Activated naive CD4-positive, alpha-beta T cell treated with Interleukin-2 at 50 U/mL for 16 hours (primary cell): ENCODE results near the gene CPNE7.

Source experiments
- DNase-seq: peaks from one replicate; pipeline ENCODE4 v3.0.0-alpha.2; 2020

The CPNE7 gene

DNA sequence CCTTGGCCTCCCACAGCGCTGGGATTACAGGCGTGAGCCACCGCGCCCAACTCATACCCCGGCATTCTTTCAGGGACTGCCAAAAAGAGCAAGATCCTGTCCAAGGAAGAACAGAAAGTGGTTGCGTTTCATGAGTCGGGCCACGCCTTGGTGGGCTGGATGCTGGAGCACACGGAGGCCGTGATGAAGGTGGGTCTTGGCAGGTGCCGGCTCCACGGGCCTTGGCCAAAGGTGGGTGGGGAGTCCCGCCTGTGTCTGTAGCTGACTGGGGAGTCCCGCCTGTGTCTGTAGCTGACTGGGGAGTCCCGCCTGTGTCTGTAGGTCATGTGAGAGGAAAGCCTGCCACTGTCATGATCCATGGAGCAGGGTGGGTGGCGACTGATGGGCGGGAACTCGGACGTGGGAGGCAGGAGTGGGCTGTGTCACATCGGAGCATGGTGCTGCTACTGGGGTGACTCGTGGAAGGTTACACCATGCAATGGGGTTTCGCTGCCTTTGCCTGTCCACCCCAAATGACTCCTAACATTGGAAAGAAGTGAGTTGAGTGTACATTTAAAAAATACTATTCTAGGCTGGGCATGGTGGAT lies 25.0 kb upstream of the CPNE7 start:
- DNase-seq, result no peak

DNA sequence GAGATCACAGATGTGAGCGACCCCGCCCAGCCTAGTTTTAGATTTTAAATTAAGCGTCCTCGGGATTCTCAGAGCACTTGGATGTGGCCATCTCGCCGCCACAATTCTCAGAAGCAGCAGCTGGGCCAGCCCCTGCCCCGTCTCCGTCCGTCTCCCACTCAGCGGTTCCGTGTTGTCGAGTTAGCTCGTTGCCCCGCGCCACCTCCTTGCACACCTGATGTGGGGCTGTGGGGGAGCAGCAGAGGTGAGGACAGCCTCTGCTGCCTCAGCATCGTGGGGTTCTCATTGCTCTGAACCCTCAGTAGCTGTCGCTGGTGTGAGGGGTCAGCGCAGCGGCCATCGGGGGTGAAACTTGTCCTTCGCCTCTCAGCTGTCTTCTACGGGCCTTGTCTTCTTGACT lies 23.2 kb upstream of the CPNE7 start:
- DNase-seq, result no peak

DNA sequence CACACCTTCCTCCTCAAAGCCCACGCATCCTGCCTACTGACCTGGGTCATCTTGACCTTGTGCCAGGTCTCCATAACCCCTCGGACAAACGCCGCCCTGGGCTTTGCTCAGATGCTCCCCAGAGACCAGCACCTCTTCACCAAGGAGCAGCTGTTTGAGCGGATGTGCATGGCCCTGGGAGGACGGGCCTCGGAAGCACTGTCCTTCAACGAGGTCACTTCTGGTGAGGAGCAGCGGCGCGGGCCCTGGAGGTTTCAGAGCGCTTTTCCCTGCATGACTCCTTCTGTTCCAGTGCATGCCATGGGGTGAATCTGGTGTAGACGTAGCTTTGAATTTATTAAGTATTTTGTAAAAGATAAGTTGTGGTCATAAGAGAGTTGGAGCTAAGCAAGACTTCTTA lies 22.6 kb upstream of the CPNE7 start:
- DNase-seq, result no peak

DNA sequence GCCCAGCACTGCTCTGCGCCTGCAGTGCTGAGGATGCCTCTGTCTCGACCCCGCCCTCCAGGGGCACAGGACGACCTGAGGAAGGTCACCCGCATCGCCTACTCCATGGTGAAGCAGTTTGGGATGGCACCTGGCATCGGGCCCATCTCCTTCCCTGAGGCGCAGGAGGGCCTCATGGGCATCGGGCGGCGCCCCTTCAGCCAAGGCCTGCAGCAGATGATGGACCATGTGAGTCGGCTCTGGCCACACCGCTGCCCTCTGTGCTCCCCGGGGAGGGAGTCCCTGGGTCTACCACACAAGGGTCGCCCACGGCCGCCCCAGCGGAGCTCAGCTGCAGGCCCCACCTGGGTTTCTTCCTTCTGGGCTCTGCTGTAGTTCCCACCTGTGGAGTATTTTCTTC lies 21.8 kb upstream of the CPNE7 start:
- no peak for DNase-seq

DNA sequence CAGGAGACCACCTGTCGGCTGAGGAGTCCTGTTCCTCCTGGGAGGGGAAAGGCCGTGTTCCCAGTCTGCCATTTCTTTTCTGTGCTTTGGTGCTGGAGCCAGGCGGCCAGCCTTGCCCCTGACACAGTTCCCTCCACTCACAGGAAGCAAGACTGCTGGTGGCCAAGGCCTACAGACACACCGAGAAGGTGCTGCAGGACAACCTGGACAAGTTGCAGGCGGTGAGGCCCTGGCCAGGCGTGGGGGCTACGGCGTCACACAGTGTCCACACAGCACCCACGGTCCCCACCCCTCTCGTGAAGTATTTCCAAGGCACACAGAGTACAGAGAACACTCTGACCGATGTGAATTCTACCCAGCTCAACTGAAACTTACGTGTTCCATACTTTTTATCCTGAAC lies 21.2 kb upstream of the CPNE7 start:
- no peak for DNase-seq

DNA sequence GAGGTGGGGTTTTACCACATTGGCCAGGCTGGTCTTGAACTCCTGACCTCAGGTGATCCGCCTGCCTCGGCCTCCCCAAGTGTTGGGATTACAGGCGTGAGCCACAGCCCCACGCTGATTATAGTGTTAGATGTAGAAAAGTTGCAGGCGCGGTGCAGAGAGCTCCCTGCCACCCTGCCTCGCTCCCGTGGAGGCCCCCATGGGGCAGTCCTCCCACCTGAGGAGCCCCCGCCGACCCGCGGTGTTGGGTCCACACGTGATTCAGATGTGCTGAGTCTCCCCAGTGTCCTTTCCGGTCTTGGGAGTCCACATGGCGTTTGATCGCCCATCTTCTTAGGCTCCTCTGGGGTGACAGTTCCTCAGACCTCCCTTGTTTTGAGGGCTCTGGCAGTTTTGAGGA lies 20.3 kb upstream of the CPNE7 start:
- DNase-seq, result no peak

DNA sequence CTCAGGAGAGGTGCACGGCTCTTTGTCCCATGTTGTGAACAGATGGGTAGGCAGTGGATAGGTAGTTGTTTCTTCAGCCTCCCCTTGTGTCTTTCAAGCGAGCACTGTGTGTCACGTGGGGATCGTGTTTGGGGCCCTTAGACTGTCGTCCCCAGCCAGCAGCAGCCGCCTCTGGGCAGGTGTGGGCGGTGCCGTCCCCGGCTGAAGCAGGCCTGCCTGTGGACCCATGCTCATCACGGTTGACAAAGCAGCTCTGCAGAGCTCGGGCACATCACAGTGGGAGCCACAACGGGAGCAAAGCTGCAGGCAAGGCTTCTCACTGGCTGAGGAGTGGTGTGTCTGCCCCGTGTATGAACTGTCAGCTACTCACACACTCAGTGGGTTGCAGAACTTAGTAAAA lies 19.8 kb upstream of the CPNE7 start:
- no peak for DNase-seq

DNA sequence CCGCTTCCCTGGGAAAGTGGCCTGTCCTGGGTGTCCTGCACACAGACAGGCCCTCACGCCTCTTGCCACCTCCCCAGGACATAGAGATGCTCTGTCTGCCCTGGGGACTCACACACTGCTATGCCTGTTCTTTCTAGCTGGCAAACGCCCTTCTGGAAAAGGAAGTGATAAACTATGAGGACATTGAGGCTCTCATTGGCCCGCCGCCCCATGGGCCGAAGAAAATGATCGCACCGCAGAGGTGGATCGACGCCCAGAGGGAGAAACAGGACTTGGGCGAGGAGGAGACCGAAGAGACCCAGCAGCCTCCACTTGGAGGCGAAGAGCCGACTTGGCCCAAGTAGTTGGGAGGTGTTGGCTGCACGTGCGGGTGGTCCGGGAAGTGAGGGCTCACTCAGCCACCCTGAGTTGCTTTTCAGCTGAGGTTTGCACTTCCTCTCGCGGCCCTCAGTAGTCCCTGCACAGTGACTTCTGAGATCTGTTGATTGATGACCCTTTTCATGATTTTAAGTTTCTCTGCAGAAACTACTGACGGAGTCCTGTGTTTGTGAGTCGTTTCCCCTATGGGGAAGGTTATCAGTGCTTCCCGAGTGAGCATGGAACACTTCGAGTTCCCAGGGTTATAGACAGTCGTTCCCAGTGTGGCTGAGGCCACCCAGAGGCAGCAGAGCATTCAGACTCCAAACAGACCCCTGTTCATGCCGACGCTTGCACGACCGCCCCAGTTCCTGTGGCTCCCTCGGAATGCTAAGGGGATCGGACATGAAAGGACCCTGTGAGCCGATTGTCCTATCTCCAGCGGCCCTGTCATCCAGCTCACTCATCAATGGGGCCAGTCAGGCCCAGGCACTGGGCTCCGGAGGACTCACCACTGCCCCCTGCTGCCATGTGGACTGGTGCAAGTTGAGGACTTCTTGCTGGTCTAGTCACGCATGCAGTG lies 18.5 kb upstream of the CPNE7 start:
- DNase-seq, result peak; percentile 87

DNA sequence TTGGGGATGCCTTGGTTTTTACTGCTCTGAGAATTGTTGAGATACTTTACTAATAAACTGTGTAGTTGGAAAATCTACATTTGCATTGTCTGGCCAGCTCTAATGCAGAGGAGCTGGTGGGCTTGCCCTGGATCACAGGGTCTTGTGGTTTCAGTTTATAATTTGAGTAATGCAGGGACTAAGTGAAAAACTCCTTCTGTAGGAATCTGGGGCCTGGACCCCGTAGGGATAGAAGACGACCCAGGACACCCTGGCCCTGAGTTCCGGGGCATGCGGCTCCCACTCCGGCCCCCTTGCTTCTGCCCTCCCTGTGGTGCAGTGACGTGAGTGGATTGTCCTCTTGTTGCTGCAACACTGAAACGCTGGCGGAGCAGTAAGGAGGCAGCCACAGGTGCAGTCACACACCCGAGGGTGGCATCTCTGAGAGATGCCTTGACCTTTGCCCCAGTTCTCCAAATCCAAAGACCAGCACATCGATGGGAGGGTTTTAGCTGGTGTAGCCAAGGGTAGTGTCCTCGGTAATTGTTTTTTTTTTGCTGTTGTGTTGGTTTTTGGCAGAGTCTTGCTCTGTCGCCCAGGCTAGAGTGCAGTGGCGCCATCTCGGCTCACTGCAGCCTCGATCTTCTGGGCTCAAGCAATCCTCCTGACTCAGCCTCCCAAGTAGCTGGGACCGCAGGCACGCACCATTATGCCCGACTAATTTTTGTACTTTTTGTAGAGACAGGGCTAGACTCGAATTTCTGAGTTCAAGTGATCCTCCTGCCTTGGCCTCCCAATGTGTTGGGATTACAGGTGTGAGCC lies 17.7 kb upstream of the CPNE7 start:
- DNase-seq, result no peak

DNA sequence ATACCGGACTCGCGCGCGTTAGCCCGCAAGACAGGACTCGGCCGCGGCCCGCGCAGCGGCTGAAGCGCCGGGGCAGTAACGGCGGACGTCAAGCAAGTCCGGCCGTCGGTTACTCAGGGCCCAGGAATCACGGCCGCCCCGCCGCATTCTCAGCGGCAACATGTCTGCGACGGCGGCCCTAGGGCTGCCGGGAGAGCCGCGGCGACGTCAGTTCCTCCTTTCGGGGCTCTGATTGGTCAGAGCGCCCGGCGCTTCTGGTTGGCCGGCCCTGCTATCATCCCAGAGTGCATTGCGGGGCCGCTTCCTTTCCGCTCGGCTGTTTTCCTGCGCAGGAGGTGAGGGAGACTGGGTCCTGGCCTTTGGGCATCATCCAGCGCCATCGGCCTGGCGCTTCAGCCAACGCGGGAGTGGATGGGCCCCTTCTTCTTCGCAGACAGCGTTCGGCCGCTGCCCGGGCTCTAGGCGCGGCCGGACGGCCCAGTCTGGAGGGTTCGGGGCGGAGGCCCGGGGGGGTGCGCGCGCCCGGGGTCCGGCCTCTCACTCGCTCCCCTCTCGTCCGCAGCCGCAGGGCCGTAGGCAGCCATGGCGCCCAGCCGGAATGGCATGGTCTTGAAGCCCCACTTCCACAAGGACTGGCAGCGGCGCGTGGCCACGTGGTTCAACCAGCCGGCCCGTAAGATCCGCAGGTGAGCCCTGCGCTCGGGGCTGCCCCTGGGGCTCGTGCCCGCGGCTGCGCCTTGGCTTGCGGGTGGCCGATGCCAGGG lies 15.0 kb upstream of the CPNE7 start, which contains the start of gene RPL13:
Gene RPL13 (plus strand): TSS at position 305 of the 764 bp plus-strand sequence. CDS start 278 bp downstream, at position 583.
- DNase-seq, result peak; percentile 93

DNA sequence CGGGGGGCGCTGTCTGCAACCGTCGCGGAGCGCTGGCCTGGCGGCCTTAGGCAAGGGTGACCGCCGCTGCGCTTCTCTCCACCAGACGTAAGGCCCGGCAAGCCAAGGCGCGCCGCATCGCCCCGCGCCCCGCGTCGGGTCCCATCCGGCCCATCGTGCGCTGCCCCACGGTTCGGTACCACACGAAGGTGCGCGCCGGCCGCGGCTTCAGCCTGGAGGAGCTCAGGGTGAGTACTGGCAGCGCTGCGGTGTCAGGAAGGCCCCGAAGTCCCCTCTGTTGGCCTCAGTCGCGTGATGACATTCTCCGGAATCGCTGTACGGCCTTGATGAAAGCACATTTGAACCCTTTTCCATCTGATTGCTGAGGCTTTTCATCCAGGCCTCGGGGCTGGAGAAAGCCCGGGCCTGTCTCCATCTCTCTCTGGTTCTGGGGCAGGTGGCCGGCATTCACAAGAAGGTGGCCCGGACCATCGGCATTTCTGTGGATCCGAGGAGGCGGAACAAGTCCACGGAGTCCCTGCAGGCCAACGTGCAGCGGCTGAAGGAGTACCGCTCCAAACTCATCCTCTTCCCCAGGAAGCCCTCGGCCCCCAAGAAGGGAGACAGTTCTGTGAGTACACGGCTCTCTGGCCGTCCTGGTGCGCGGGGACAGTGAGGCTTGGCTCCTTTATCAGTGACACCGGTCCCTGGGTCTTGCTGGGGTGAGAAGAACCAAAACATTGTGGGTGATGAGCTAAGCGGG lies 14.2 kb upstream of the CPNE7 start:
- peak; percentile 33 for DNase-seq

DNA sequence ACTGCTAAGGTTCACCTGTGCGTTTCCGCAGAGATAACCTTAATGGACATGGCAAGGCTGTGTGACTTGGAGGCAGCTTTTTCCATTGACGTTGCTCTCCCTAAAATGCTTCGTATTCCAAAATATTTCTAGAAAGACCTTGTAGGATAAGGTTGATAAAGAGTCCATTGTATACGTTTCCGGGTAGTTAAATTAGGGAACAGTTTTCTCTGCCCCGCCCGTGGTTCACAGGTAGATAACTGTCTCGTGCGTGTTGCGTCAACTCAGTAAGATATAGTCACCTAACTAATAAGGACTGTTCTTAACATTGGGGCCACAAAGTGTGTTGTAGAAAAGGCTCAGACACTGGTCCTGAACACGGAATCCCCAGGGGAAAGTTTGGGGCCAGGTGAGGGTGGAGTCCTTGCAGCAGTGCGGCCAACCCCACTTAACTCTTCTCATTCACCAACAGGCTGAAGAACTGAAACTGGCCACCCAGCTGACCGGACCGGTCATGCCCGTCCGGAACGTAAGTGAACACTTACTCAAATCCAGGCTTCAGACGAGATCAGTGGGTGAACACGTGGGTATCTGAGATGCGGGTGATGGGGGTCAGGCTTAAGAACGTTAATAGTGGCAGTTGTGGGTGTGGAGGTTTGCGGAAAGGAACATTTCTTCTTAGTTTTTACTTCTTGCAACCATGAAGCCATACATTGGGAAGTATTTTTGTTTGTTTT lies 13.5 kb upstream of the CPNE7 start:
- DNase-seq, result peak; percentile 10

DNA sequence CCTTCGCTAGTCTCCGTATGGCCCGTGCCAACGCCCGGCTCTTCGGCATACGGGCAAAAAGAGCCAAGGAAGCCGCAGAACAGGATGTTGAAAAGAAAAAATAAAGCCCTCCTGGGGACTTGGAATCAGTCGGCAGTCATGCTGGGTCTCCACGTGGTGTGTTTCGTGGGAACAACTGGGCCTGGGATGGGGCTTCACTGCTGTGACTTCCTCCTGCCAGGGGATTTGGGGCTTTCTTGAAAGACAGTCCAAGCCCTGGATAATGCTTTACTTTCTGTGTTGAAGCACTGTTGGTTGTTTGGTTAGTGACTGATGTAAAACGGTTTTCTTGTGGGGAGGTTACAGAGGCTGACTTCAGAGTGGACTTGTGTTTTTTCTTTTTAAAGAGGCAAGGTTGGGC lies 12.6 kb upstream of the CPNE7 start:
- DNase-seq, result no peak

DNA sequence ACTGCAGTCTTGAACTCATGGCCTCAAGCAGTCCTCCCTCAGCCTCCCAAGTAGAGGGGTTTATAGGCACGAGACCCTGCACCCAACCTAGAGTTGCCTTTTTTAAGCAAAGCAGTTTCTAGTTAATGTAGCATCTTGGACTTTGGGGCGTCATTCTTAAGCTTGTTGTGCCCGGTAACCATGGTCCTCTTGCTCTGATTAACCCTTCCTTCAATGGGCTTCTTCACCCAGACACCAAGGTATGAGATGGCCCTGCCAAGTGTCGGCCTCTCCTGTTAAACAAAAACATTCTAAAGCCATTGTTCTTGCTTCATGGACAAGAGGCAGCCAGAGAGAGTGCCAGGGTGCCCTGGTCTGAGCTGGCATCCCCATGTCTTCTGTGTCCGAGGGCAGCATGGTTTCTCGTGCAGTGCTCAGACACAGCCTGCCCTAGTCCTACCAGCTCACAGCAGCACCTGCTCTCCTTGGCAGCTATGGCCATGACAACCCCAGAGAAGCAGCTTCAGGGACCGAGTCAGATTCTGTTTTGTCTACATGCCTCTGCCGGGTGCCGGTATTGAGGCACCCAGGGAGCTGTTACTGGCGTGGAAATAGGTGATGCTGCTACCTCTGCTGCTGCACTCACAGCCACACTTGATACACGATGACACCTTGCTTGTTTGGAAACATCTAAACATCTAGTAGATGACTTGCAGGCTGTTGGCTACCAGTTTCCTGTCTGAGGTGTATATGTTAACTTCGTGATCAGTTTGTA lies 11.7 kb upstream of the CPNE7 start:
- no peak for DNase-seq

DNA sequence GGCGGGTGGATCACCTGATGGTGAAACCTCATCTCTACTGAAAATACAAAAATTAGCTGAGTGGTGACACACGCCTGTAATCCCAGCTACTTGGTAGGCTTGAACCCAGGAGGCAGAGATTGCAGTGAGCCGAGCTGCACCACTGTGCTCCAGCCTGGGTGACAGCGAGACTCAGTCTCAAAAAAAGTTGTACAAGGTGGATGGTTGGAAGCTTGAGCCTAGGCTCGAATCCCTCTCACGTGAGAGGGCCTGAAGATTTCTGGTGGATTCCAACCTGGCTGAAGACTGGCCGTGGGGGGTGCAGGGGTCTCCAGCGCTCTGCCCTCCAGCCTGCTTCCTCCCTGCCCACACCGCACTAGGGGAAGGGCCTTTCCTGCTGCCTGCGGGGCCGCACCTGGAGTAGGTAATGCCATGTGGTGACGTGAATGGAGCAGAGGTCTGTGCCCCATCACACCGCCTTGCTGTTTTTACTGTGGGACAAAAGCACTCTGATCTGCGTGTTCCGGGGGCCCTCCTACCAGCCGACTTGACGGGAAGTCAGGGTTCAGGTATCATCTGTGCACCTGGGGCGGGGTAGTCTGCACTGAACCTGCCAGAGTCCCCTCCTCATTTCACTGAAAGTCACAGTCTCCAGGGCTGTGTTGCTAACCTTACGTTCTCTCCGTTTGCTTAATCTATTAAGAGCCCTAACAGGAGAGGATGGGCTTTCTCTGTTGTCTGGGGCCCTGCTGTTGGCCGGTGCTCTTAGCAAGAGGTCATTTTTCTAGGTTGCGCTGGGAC lies 10.9 kb upstream of the CPNE7 start:
- DNase-seq, result peak; percentile 21

DNA sequence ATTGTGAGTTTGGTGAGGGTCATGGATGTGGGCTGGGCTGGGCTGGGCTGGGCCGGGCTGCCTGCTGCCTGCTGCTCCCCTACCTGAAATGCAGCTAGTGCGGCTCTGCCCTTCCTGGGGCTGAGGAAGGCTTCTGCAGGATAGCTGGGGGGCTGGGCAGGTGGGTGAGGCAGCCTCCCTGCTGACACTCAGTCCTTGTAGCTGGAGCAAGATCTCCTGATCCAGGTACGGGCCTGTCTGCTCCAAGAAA lies 10.4 kb upstream of the CPNE7 start:
- DNase-seq, result no peak

DNA sequence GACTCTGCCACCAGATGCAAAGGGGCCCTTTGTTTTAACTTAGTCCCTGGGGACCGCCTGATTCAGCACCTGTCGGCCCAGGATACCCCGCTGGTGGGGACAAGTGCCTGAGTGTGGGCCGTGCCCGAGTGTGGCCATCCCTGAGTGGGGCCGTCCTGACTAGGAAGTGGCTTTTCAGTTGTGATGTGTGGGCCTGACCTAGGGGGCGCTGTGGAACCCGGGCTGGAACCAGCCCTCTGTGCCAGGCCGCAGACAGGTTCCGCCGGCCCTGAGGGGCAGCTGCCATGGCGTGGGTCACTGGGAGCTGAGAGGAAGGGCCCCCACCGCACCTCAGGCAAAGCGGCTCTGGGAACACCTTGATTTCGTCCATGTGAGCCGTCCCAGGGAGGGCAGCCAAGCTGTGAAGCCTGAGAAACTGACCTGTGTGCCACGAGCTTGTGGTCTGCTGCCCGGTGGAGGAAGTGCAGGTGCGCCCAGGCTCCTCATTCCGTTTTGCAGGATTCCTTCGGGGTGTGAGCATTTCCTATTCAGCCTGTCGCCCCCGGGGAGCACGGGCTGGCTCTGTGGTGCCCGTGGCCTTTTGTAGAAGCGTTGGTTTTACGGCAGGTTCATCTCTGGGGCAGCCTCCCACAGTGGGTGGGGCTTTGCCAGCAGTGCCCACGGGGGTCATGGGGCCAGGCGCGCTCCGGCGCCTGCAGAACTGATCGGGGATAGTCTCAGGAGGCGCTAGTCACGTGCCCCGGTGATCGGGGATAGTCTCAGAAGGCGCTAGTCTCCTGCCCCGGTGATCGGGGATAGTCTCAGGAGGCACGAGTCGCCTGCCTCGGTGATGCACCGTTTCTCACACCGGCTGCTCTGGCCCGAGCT lies 9.8 kb upstream of the CPNE7 start:
- peak; percentile 59 for DNase-seq

DNA sequence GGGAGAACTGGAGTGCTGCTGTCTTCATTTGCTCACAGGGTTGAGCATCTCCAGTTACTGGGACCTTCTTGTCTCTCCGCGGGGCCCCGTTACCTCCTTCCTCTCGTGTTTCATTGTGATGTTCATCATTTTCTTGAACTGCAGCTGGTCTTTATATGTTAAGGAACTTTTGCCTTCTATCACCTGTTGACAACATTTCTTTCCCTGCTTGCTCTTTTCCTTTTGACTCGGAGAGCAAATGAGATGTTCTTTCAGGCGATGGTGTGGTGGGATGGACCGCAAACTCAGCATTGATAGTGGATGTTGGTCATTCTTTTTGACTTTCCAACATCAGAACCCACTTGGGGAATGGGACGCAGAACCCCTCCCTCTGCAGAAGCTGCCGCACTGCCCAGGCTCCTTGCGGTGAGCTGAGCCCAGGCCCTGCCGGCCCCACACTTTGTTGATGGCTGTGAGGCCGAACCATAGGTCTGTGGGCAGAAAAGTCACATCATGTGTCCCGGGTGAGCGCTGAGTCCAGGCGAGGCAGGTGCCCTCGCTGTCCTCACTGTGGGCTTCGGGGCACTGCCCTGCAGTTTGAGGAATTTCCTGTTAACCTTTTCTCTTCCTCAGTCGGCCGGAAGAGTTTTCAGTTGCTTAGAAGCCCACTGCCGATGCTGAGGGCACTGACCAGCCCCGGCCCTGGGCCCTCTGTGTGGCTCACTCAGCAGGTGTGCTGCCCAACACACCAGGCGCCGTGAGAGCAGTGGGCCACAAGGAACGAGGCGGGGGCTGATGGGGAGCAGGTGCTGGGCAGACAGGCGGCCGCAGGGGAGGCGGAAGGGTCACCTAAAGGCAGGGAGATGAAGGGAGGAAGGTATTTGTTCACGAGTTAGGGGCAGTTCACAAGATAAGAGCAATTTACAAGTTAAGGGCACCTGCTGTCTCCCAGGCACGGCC lies 7.6 kb upstream of the CPNE7 start:
- no peak for DNase-seq
